Endodermal cell (in vitro differentiated cells): ENCODE measurements around the gene TRAF7. TPM values are rescaled to one million over a fixed set of nuclear protein-coding genes. Genes with fewer than 3 reads are reported as not detected.

Source experiments
- DNase-seq: peaks from one replicate; pipeline ENCODE4 v3.0.0-alpha.2; 2017
- H3K27ac ChIP-seq: 2 replicates; pipeline ENCODE4 v1.5.1; 2013; ENCODE audit warnings: mild to moderate bottlenecking, low read depth, low read length, moderate library complexity
- H3K27me3 ChIP-seq: 2 replicates; pipeline ENCODE4 v1.6.1; 2013; ENCODE audit warnings: mild to moderate bottlenecking, low read length, moderate library complexity; ENCODE audit not compliant: insufficient read depth, control insufficient read depth, poor library complexity, severe bottlenecking
- H3K36me3 ChIP-seq: 2 replicates; pipeline ENCODE4 v1.7.0; 2013; ENCODE audit warnings: mild to moderate bottlenecking, low read length, moderate library complexity; ENCODE audit not compliant: control insufficient read depth, insufficient read depth
- H3K4me1 ChIP-seq: one replicate; pipeline ENCODE4 v1.7.0; 2013; ENCODE audit warnings: low read length; ENCODE audit not compliant: control insufficient read depth, insufficient read depth
- H3K4me3 ChIP-seq: 2 replicates; pipeline ENCODE4 v1.5.1; 2013; ENCODE audit warnings: mild to moderate bottlenecking, low read length, moderate library complexity
- H3K9ac ChIP-seq: 2 replicates; pipeline ENCODE4 v1.6.1; 2013; ENCODE audit warnings: mild to moderate bottlenecking, low read length, moderate library complexity; ENCODE audit not compliant: poor library complexity, severe bottlenecking; ENCODE audit errors: extremely low read depth
- H3K9me3 ChIP-seq: 2 replicates; pipeline ENCODE4 v1.6.1; 2013; ENCODE audit warnings: mild to moderate bottlenecking, low read length, moderate library complexity; ENCODE audit not compliant: control insufficient read depth
- H3K27ac Mint-ChIP-seq: 2 replicates; pipeline ENCODE4 v1.8.0; 2020; ENCODE audit warnings: mixed read lengths
- H3K27me3 Mint-ChIP-seq: 2 replicates; pipeline ENCODE4 v1.8.0; 2021; ENCODE audit warnings: mild to moderate bottlenecking, mixed read lengths; ENCODE audit not compliant: insufficient read depth
- H3K36me3 Mint-ChIP-seq: 2 replicates; pipeline ENCODE4 v1.8.0; 2020; ENCODE audit warnings: low read depth, mixed read lengths
- H3K4me1 Mint-ChIP-seq: 2 replicates; pipeline ENCODE4 v1.8.0; 2020; ENCODE audit warnings: mixed read lengths
- H3K4me3 Mint-ChIP-seq: 2 replicates; pipeline ENCODE4 v1.8.0; 2020; ENCODE audit warnings: mild to moderate bottlenecking, moderate library complexity, mixed read lengths
- H3K9me3 Mint-ChIP-seq: 2 replicates; pipeline ENCODE4 v1.8.0; 2020; ENCODE audit warnings: mild to moderate bottlenecking, mixed read lengths
- CTCF ChIP-seq: fragments of 200-600 bp; sonication (generic); conservative IDR thresholded peaks from 2 replicates; pipeline ENCODE4 v1.5.0; 2021; ENCODE audit warnings: antibody characterized with exemption, mild to moderate bottlenecking
- WGBS, 2 experiments: methylation state at CpG; one replicate each; pipeline versions ENCODE4 v1.1.5 to v1.1.7; 2013; ENCODE audit warnings: missing lambda C conversion rate in 2 of 2, mixed read lengths in 1 of 2; ENCODE audit not compliant: insufficient coverage in 1 of 2, insufficient read length in 1 of 2; 5-methylcytosine and 5-hydroxymethylcytosine counted together
- total RNA-seq, 2 donors: library from RNA; stranded (reverse); fragmentation: NEBNext Ultra II Directional in 1 of 2; extraction: Animal tissue kit (Norgen Biotek cat#: 25700) in 1 of 2; gene quantifications; 2 replicates in 1 of 2; 3 replicates in 1 of 2; pipeline ENCODE4 v1.2.1, GENCODE V29; 2021

Gene TRAF7
- total RNA-seq, 2 donors from 2014 or later, result 108 to 110 TPM

GRCh38 chr16:2195322-2196161 is 40.0 kb downstream of the TRAF7 start:
- peak overlapping the region; percentile 66 for H3K4me3 ChIP-seq
- TF ChIP-seq CTCF, result no peak
- no peak overlapping the region for H3K27ac Mint-ChIP-seq
- H3K9me3 Mint-ChIP-seq, result no peaks in the 10 kb centered on the region
- H3K4me3 Mint-ChIP-seq, result peak overlapping the region; percentile 49
- H3K36me3 Mint-ChIP-seq, result no peaks in the 10 kb centered on the region
- H3K4me1 ChIP-seq, result peaks cover 7% of the 10 kb centered on the region
- H3K36me3 ChIP-seq, result no peaks in the 10 kb centered on the region
- H3K9me3 ChIP-seq, result no peaks in the 10 kb centered on the region
- H3K27me3 Mint-ChIP-seq, result peaks cover 44% of the 10 kb centered on the region
- H3K9ac ChIP-seq, result no peak overlapping the region
- no peaks in the 10 kb centered on the region for H3K4me1 Mint-ChIP-seq
- peaks cover 45% of the 10 kb centered on the region for H3K27me3 ChIP-seq
- no peak overlapping the region for H3K27ac ChIP-seq
- WGBS, 2 experiments, result 5 to 11% methylated on average over 21 to 47 of the region's 49 CpGs
- no peak for DNase-seq

- TF ChIP-seq CTCF, result no peak
- no peak within 1 kb of the TSS for H3K27ac ChIP-seq
- Mint-ChIP-seq H3K27ac (no peak within 1 kb of the TSS), H3K4me3 (peak within 1 kb of the TSS; percentile 52), H3K9me3 (no peaks in the 10 kb centered on the region), H3K4me1 (no peaks in the 10 kb centered on the region), H3K27me3 (peaks cover 50% of the 10 kb centered on the region), H3K36me3 (no peaks in the 10 kb centered on the region)
- no peaks in the 10 kb centered on the region for H3K9me3 ChIP-seq
- peak within 1 kb of the TSS; percentile 66 for H3K4me3 ChIP-seq
- H3K9ac ChIP-seq, result no peak within 1 kb of the TSS
- no peaks in the 10 kb centered on the region for H3K36me3 ChIP-seq
- DNase-seq, result peak; percentile 71
- peaks cover 7% of the 10 kb centered on the region for H3K4me1 ChIP-seq
- WGBS, 2 experiments, result 0% methylated on average over 13 to 107 of the region's 129 CpGs
- H3K27me3 ChIP-seq, result peaks cover 48% of the 10 kb centered on the region
These were observed 40.8 kb downstream of the TRAF7 start, which contains the start of gene CASKIN1 for GRCh38 chr16:2196162-2196980. CASKIN1 (minus strand) TSS chr16:2196605; CDS start chr16:2196432, 173 bp downstream.

GRCh38 chr16:2196981-2197511 is 41.5 kb downstream of the TRAF7 start:
- Histone ChIP-seq H3K9me3 (no peaks in the 10 kb centered on the region), H3K27ac (no peak overlapping the region), H3K9ac (no peak overlapping the region), H3K4me1 (peaks cover 7% of the 10 kb centered on the region), H3K4me3 (no peak overlapping the region), H3K27me3 (peaks cover 48% of the 10 kb centered on the region), H3K36me3 (no peaks in the 10 kb centered on the region)
- Mint-ChIP-seq H3K27me3 (peaks cover 57% of the 10 kb centered on the region), H3K36me3 (no peaks in the 10 kb centered on the region), H3K9me3 (no peaks in the 10 kb centered on the region), H3K27ac (no peak overlapping the region), H3K4me1 (no peaks in the 10 kb centered on the region), H3K4me3 (peak overlapping the region; percentile 52)
- DNase-seq, result no peak
- no peak for TF ChIP-seq CTCF
- 40 to 47% methylated on average over 16 to 32 of the region's 32 CpGs for WGBS, 2 experiments
